Caco-2 (cell line): Measurements from ENCODE around the gene SPDYE5. TPM values are rescaled to one million over a fixed set of nuclear protein-coding genes. Genes with fewer than 3 reads are reported as not detected.

Experiments used
- BruUV-seq: library from RNA; stranded (reverse); fragments of 400-500 nt; replicated peaks from 2 replicates; lab custom pipeline; 2021; lab: Mats Ljungman, UMichigan
- CTCF ChIA-PET: fragments of 300-600 bp; sonication (Branson Sonifier 250); formaldehyde crosslinking; loops from one replicate; lab custom pipeline; 2022; ENCODE audit warnings: antibody characterized with exemption; lab: Charles Lee
- POLR2A ChIA-PET: fragments of 300-600 bp; sonication (Branson Sonifier 250); formaldehyde crosslinking; loops from one replicate; lab custom pipeline; 2022; ENCODE audit warnings: antibody characterized with exemption; lab: Charles Lee
- DNase-seq, 2 experiments: peaks; one replicate each; pipeline versions ENCODE4 v3.0.0 to v3.0.0-alpha.2; 2020 to 2022
- H3K27me3 ChIP-seq: replicated peaks from 2 replicates; pipeline ENCODE4 v1.6.0; 2011; ENCODE audit warnings: low read length; ENCODE audit not compliant: control insufficient read depth, insufficient read depth
- H3K36me3 ChIP-seq: 2 replicates; pipeline ENCODE4 v1.5.1; 2011; ENCODE audit warnings: low read length; ENCODE audit not compliant: control insufficient read depth, insufficient read depth
- H3K4me1 ChIP-seq: fragments of 250-450 bp; sonication (Bioruptor Pico); 2 replicates; pipeline ENCODE4 v1.5.1; 2020; ENCODE audit warnings: mild to moderate bottlenecking
- H3K4me3 ChIP-seq: 2 replicates; pipeline ENCODE4 v1.5.1; 2011; ENCODE audit warnings: low read depth, mild to moderate bottlenecking, control low read depth, low read length
- H3K9me3 ChIP-seq: fragments of 250-450 bp; sonication (Bioruptor Pico); 2 replicates; pipeline ENCODE4 v1.5.1; 2020; ENCODE audit warnings: mild to moderate bottlenecking, moderate library complexity
- H3K27ac Mint-ChIP-seq: one replicate; pipeline ENCODE4 v1.8.0; 2022; ENCODE audit warnings: mixed read lengths; ENCODE audit not compliant: unreplicated experiment
- H3K27me3 Mint-ChIP-seq: one replicate; pipeline ENCODE4 v1.8.0; 2022; ENCODE audit warnings: mixed read lengths; ENCODE audit not compliant: insufficient read depth, unreplicated experiment
- H3K36me3 Mint-ChIP-seq: one replicate; pipeline ENCODE4 v1.8.0; 2022; ENCODE audit warnings: mild to moderate bottlenecking, mixed read lengths; ENCODE audit not compliant: insufficient read depth, unreplicated experiment
- H3K4me1 Mint-ChIP-seq: one replicate; pipeline ENCODE4 v1.8.0; 2022; ENCODE audit warnings: low read depth, mixed read lengths; ENCODE audit not compliant: unreplicated experiment
- H3K4me3 Mint-ChIP-seq: one replicate; pipeline ENCODE4 v1.8.0; 2022; ENCODE audit warnings: mild to moderate bottlenecking, moderate library complexity, mixed read lengths; ENCODE audit not compliant: unreplicated experiment
- H3K9me3 Mint-ChIP-seq: one replicate; pipeline ENCODE4 v1.8.0; 2022; ENCODE audit warnings: mixed read lengths; ENCODE audit not compliant: unreplicated experiment
- intact Hi-C: fragments of 100-400 bp; cut with micrococcal nuclease; formaldehyde crosslinking; loops from one replicate; pipeline ENCODE4 v1.10.0; 2022; ENCODE audit not compliant: unreplicated experiment
- total RNA-seq: library from RNA; stranded (reverse); gene quantifications from 2 replicates; pipeline ENCODE4 v1.2.3, GENCODE V29; 2022
- TF ChIP-seq, protein P1 (sequence below), 2 experiments: fragments of 200-600 bp in 1 of 2; IDR thresholded peaks; 1 replicate in 1 of 2; 2 replicates in 1 of 2; pipeline versions ENCODE4 v1.5.1 to v1.8.0; 2011 to 2022; ENCODE audit warnings: antibody characterized with exemption in 1 of 2, control low read depth in 1 of 2, inconsistent platforms in 1 of 2, low read depth in 1 of 2, low read length in 1 of 2, mild to moderate bottlenecking in 1 of 2, moderate library complexity in 1 of 2; ENCODE audit not compliant: insufficient read depth in 1 of 2, severe bottlenecking in 1 of 2, unreplicated experiment in 1 of 2

SPDYE5 gene
- total RNA-seq, 1 experiment from 2014 or later = not detected

DNA sequence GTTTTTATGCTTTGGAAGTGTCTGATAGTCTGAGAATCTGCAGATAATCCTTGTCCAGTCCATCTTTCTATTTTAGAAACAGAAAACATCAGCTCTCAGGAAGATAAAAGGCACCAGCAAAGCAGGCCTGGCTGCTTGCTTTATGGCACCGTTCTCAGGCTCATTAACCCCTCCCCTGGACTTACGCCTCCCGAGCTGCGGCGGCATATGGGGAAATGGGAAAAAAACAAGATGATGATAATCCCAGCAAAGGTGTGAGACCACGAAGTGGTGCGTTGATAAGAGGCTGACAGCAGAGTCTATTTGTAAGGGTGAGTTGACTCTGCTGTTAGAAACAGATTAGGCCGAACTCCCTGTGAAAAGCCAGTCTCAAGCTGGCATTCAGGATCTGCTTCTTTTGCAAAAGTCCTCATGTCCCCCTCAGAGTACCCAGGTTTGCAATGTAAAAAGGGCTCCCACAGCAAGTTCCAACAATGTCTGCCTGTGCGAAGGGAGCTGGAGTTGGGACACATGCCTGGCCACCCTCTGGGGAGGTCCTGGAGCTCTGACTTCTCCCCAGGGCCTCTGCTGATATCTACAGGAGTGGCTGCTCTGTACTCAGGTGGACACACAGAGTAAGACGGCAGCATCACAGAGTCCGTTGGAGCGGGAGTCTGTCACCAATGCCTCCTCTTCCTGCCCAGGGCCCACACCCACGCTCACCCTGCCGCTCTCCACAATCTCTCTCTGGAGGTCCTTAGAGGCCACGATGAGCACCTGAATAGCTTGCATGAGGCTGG, 54.3 kb downstream of the SPDYE5 start:
- no peak overlapping the region for H3K4me3 ChIP-seq
- Mint-ChIP-seq H3K36me3 (no peaks in the 10 kb centered on the region), H3K27ac (no peak overlapping the region), H3K9me3 (no peaks in the 10 kb centered on the region), H3K4me3 (no peak overlapping the region), H3K27me3 (no peaks in the 10 kb centered on the region), H3K4me1 (no peaks in the 10 kb centered on the region)
- H3K27me3 ChIP-seq = no peaks in the 10 kb centered on the region
- H3K4me1 ChIP-seq = no peaks in the 10 kb centered on the region
- ChIA-PET POLR2A (no interaction called here), CTCF (interaction anchor here (0.6 kb wide), 1 partner anchor 508 kb away, joined by 5 read pairs; no protein-coding TSS in a partner anchor)
- DNase-seq = no peak
- TF ChIP-seq, protein P1, sequence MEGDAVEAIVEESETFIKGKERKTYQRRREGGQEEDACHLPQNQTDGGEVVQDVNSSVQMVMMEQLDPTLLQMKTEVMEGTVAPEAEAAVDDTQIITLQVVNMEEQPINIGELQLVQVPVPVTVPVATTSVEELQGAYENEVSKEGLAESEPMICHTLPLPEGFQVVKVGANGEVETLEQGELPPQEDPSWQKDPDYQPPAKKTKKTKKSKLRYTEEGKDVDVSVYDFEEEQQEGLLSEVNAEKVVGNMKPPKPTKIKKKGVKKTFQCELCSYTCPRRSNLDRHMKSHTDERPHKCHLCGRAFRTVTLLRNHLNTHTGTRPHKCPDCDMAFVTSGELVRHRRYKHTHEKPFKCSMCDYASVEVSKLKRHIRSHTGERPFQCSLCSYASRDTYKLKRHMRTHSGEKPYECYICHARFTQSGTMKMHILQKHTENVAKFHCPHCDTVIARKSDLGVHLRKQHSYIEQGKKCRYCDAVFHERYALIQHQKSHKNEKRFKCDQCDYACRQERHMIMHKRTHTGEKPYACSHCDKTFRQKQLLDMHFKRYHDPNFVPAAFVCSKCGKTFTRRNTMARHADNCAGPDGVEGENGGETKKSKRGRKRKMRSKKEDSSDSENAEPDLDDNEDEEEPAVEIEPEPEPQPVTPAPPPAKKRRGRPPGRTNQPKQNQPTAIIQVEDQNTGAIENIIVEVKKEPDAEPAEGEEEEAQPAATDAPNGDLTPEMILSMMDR (IDR thresholded peaks at IDR 0.05; ENCODE audit: insufficient read depth in 1 of 2, low read depth in 1 of 2, low read length in 1 of 2, severe bottlenecking in 1 of 2, unreplicated experiment in 1 of 2) = no peak
- H3K9me3 ChIP-seq = no peaks in the 10 kb centered on the region
- no TSS peak for BruUV-seq
- H3K36me3 ChIP-seq = no peaks in the 10 kb centered on the region; the same call in 1 of the 2 replicates
- intact Hi-C loops = no loop called here

Other genes starting within 250 kb of the SPDYE5 start
- 0.82 and 0.86 TPM in 2 replicates for gene TRIM73, start 96.7 kb upstream of the SPDYE5 start, total RNA-seq
- 68.9 and 74.6 TPM in 2 replicates for gene POM121C, start 6.0 kb upstream of the SPDYE5 start, total RNA-seq
- gene HIP1, start 246.6 kb downstream of the SPDYE5 start, total RNA-seq = 13.7 and 14.8 TPM in 2 replicates